Tibial nerve (tissue), 4 donors: ENCODE results near the gene SLC17A9.

Source experiments
- EP300 ChIP-seq, 2 donors: sonication (generic); formaldehyde crosslinking; IDR thresholded peaks; one replicate each; pipeline ENCODE4 v1.6.1; 2017; ENCODE audit warnings: antibody characterized with exemption in 2 of 2, mild to moderate bottlenecking in 1 of 2
- POLR2A ChIP-seq, 2 donors: fragments of 450-650 bp; IDR thresholded peaks; one replicate each; pipeline ENCODE4 v1.6.1; 2017; ENCODE audit warnings: antibody characterized with exemption in 2 of 2, mild to moderate bottlenecking in 2 of 2, moderate library complexity in 2 of 2
- TF ChIP-seq, protein P1 (sequence below), 5 experiments: fragments of 200-600 bp in 3 of 5; fragments of 450-650 bp in 2 of 5; sonication (generic) in 3 of 5; IDR thresholded peaks; one replicate each; pipeline ENCODE4 v1.5.1; 2016 to 2019; ENCODE audit warnings: antibody characterized with exemption in 5 of 5, mild to moderate bottlenecking in 3 of 5, moderate library complexity in 2 of 5

DNA sequence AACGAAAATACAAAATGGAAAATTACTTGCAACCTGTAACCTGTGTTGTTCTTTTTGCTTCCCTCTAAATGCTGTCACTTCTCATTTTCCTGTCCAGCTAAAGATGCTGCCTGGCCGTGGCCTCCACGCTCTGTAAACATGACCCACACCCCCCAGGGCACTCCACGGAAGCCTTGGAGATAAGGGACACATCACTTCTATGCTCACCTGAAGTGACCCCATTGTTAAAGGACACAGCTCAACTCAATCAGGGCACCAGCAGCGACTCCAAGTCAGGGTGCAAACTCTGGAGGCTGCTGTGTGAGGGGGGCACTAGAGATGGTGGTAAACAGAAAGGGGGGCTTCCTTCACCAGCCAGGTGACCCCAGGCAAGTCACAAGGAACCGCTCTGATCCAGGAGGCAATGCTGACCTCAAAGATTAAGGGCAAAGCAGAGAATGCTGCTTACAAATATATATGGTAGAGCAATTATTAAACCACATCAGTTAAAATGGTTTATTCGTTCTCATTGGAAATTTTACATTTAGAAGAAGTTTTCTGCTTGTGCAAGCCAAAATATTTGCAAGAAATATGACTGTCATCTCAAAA lies 39.4 kb upstream of the SLC17A9 start:
- TF ChIP-seq, protein P1, sequence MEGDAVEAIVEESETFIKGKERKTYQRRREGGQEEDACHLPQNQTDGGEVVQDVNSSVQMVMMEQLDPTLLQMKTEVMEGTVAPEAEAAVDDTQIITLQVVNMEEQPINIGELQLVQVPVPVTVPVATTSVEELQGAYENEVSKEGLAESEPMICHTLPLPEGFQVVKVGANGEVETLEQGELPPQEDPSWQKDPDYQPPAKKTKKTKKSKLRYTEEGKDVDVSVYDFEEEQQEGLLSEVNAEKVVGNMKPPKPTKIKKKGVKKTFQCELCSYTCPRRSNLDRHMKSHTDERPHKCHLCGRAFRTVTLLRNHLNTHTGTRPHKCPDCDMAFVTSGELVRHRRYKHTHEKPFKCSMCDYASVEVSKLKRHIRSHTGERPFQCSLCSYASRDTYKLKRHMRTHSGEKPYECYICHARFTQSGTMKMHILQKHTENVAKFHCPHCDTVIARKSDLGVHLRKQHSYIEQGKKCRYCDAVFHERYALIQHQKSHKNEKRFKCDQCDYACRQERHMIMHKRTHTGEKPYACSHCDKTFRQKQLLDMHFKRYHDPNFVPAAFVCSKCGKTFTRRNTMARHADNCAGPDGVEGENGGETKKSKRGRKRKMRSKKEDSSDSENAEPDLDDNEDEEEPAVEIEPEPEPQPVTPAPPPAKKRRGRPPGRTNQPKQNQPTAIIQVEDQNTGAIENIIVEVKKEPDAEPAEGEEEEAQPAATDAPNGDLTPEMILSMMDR (IDR thresholded peaks at IDR 0.05), result no peak
- TF ChIP-seq EP300 (IDR thresholded peaks at IDR 0.05) (no peak), POLR2A (IDR thresholded peaks at IDR 0.05) (no peak)
